B cell (primary cell): ENCODE results near the gene MAS1L. TPM values are rescaled to one million over a fixed set of nuclear protein-coding genes. Genes with fewer than 3 reads are reported as not detected.

Experiments
- ATAC-seq: fragments of 200-7000 bp; cut with Tn5 transposase; one replicate; pipeline ENCODE4 v1.10.0; 2021; ENCODE audit warnings: low read depth, mild to moderate bottlenecking, moderate number of reproducible peaks, moderate library complexity
- CTCF ChIA-PET: fragments of 350-600 bp; sonication (Branson Sonifier 250); formaldehyde crosslinking; loops from one replicate; lab custom pipeline; 2021; ENCODE audit warnings: antibody characterized with exemption, inconsistent platforms; lab: Charles Lee
- POLR2A ChIA-PET: fragments of 350-600 bp; sonication (Branson Sonifier 250); formaldehyde crosslinking; loops from one replicate; lab custom pipeline; 2021; ENCODE audit warnings: antibody characterized with exemption; lab: Charles Lee
- DNase-seq: peaks from one replicate; pipeline ENCODE4 v3.0.0; 2013
- H2AFZ ChIP-seq: 2 replicates; pipeline ENCODE4 v1.6.1; 2012; ENCODE audit warnings: mild to moderate bottlenecking, low read depth, low read length; ENCODE audit not compliant: insufficient read depth, poor library complexity, severe bottlenecking
- H3K27ac ChIP-seq, 2 donors: 1 replicate in 1 of 2; 2 replicates in 1 of 2; pipeline ENCODE4 v1.5.1; 2012 to 2013; ENCODE audit warnings: low read length in 2 of 2, mild to moderate bottlenecking in 2 of 2, moderate library complexity in 1 of 2
- H3K27me3 ChIP-seq, 4 experiments: fragments of 200-600 bp in 1 of 4; sonication (generic) in 1 of 4; replicated peaks in 1 of 4; 1 replicate in 2 of 4; 2 replicates in 2 of 4; pipeline versions ENCODE4 v1.6.1 to v1.7.0; 2013 to 2016; ENCODE audit warnings: low read length in 3 of 4, mild to moderate bottlenecking in 2 of 4, mixed read lengths in 1 of 4, moderate library complexity in 1 of 4; ENCODE audit not compliant: insufficient read depth in 4 of 4, control insufficient read depth in 3 of 4; ENCODE audit errors: control extremely low read depth in 1 of 4
- H3K36me3 ChIP-seq, 2 experiments: replicated peaks in 1 of 2; 1 replicate in 1 of 2; 2 replicates in 1 of 2; pipeline versions ENCODE4 v1.6.1 to v1.7.1; 2013; ENCODE audit warnings: low read length in 1 of 2; ENCODE audit not compliant: insufficient read depth in 2 of 2, control insufficient read depth in 1 of 2; ENCODE audit errors: control extremely low read depth in 1 of 2, extremely low read depth in 1 of 2
- H3K4me1 ChIP-seq, 2 donors: fragments of 200-600 bp in 1 of 2; sonication (generic) in 1 of 2; 1 replicate in 1 of 2; 2 replicates in 1 of 2; pipeline versions ENCODE4 v1.5.1 to v1.6.1; 2013 to 2017; ENCODE audit warnings: low read length in 2 of 2; ENCODE audit not compliant: control insufficient read depth in 2 of 2, insufficient read depth in 2 of 2
- H3K4me2 ChIP-seq: replicated peaks from 2 replicates; pipeline ENCODE3; 2012; ENCODE audit warnings: mild to moderate bottlenecking, low read depth, low read length; ENCODE audit not compliant: poor library complexity, severe bottlenecking
- H3K4me3 ChIP-seq, 5 experiments: fragments of 200-600 bp in 1 of 5; sonication (generic) in 1 of 5; 1 replicate in 3 of 5; 2 replicates in 2 of 5; pipeline versions ENCODE4 v1.5.1 to v1.7.0; 2011 to 2016; ENCODE audit warnings: low read length in 4 of 5, mild to moderate bottlenecking in 4 of 5, low read depth in 2 of 5, control low read depth in 1 of 5, moderate library complexity in 1 of 5; ENCODE audit not compliant: insufficient read depth in 1 of 5; ENCODE audit errors: control extremely low read depth in 1 of 5, extremely low read depth in 1 of 5
- H3K79me2 ChIP-seq: fragments of 200-600 bp; sonication (generic); one replicate; pipeline ENCODE4 v1.6.0; 2016; ENCODE audit warnings: low read length; ENCODE audit not compliant: control insufficient read depth, insufficient read depth
- H3K9ac ChIP-seq: fragments of 200-600 bp; sonication (generic); 2 replicates; pipeline ENCODE4 v1.6.1; 2017; ENCODE audit warnings: mild to moderate bottlenecking, low read length, moderate library complexity
- H3K9me3 ChIP-seq, 3 donors: one replicate each; pipeline versions ENCODE4 v1.6.1 to v1.7.1; 2013; ENCODE audit warnings: low read length in 2 of 3; ENCODE audit not compliant: control insufficient read depth in 2 of 3, insufficient read depth in 1 of 3; ENCODE audit errors: control extremely low read depth in 1 of 3
- H4K20me1 ChIP-seq: 2 replicates; pipeline ENCODE4 v1.6.0; 2012; ENCODE audit warnings: mild to moderate bottlenecking, low read length; ENCODE audit not compliant: insufficient read depth, control insufficient read depth, poor library complexity, severe bottlenecking
- H3K27ac Mint-ChIP-seq: one replicate; pipeline ENCODE4 v1.8.0; 2021; ENCODE audit warnings: mixed read lengths
- H3K27me3 Mint-ChIP-seq: one replicate; pipeline ENCODE4 v1.8.0; 2021; ENCODE audit warnings: mixed read lengths
- H3K4me1 Mint-ChIP-seq: one replicate; pipeline ENCODE4 v1.8.0; 2021; ENCODE audit warnings: mixed read lengths
- H3K4me3 Mint-ChIP-seq: one replicate; pipeline ENCODE4 v1.8.0; 2021; ENCODE audit warnings: mixed read lengths
- H3K9me3 Mint-ChIP-seq: one replicate; pipeline ENCODE4 v1.8.0; 2022; ENCODE audit warnings: mixed read lengths; ENCODE audit not compliant: insufficient read depth
- CTCF ChIP-seq: fragments of 200-600 bp; IDR thresholded peaks from one replicate; pipeline ENCODE4 v1.8.0; 2022; ENCODE audit warnings: antibody characterized with exemption, mild to moderate bottlenecking
- EZH2 ChIP-seq: IDR thresholded peaks from 2 replicates; pipeline ENCODE4 v1.6.1; 2012; ENCODE audit warnings: borderline replicate concordance, low read depth, mild to moderate bottlenecking, moderate library complexity, low read length; ENCODE audit not compliant: insufficient read depth, poor library complexity, severe bottlenecking
- whole genome bisulfite sequencing: methylation state at CpG from one replicate; pipeline ENCODE4 v1.1.5; 2013; ENCODE audit warnings: missing lambda C conversion rate; ENCODE audit not compliant: insufficient coverage; 5-methylcytosine and 5-hydroxymethylcytosine counted together
- intact Hi-C: fragments of 100-400 bp; cut with micrococcal nuclease; formaldehyde crosslinking; loops from one replicate; pipeline ENCODE4 v1.10.0; 2022
- polyA plus RNA-seq: library from polyadenylated mRNA; depleted of rRNA; stranded (reverse); fragments of >200 nt; gene quantifications from 2 replicates; pipeline ENCODE4 v1.2.3, GENCODE V29; 2012
- total RNA-seq, 2 donors: library from RNA; stranded (reverse); fragments of 120-200 nt in 1 of 2; gene quantifications; 1 replicate in 1 of 2; 2 replicates in 1 of 2; pipeline versions ENCODE4 v1.2.3 to v1.2.4, GENCODE V29; 2013 to 2022

MAS1L gene
- total and polyA plus RNA-seq, 2 donors (not counting 1 experiment from before 2014, with no cell fraction given): not detected

GRCh38 chr6:29494131-29494530 is 6.4 kb upstream of the MAS1L start:
- 88% methylated on average over 1 of the region's 2 CpGs for WGBS
- intact Hi-C loops: no loop called here
- ChIA-PET POLR2A (no interaction called here), CTCF (no interaction called here)
- Histone ChIP-seq H4K20me1 (no peaks in the 10 kb centered on the region), H3K36me3 (no peaks in the 10 kb centered on the region), H3K79me2 (no peaks in the 10 kb centered on the region), H3K4me1 (no peaks in the 10 kb centered on the region), H2AFZ (no peak overlapping the region), H3K27ac (no peak overlapping the region), H3K9me3 (no peaks in the 10 kb centered on the region), H3K9ac (no peak overlapping the region), H3K4me2 (no peak overlapping the region), H3K27me3 (peaks cover 0 to 9% (median 0%) of the 10 kb centered on the region in 4 experiments), H3K4me3 (no peak overlapping the region)
- TF ChIP-seq CTCF (no peak), EZH2 (no peak)
- Mint-ChIP-seq H3K27ac (no peak overlapping the region), H3K9me3 (no peaks in the 10 kb centered on the region), H3K4me1 (no peaks in the 10 kb centered on the region), H3K4me3 (no peak overlapping the region), H3K27me3 (peaks cover 46% of the 10 kb centered on the region)
- DNase-seq (no peak), ATAC-seq (no peak)

DNA sequence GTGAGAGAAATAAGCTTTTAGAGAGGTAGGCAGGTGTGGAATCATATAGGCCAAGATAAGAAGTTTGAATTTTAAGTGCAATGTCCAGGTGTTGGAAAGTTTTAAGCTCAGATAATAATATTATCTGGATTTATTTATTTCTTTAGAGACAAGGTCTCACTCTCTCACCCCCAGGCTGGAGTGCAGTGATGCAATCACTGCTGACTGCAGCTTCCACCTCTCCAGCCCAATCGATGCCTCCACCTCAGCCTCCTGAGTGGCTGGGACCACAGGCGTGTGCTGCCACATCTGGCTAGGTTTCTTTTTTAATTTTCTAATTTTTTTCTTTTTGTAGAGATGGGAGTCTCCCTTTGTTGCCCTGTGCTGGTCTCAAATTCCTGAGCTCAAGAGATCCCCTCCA is 5.5 kb upstream of the MAS1L start:
- POLR2A ChIA-PET: no interaction called here
- Histone ChIP-seq H3K36me3 (no peaks in the 10 kb centered on the region), H3K27ac (no peak overlapping the region), H4K20me1 (no peaks in the 10 kb centered on the region), H3K4me1 (no peaks in the 10 kb centered on the region), H3K27me3 (peaks cover 0 to 9% (median 0%) of the 10 kb centered on the region in 4 experiments), H3K9ac (no peak overlapping the region), H3K4me3 (no peak overlapping the region), H3K4me2 (no peak overlapping the region), H2AFZ (no peak overlapping the region), H3K9me3 (no peaks in the 10 kb centered on the region), H3K79me2 (no peaks in the 10 kb centered on the region)
- CTCF ChIA-PET: no interaction called here
- Mint-ChIP-seq H3K27me3 (peaks cover 40% of the 10 kb centered on the region), H3K9me3 (no peaks in the 10 kb centered on the region), H3K4me1 (no peaks in the 10 kb centered on the region), H3K27ac (no peak overlapping the region), H3K4me3 (no peak overlapping the region)
- intact Hi-C loops: no loop called here
- no peak for DNase-seq
- WGBS: 17% methylated on average over 1 of the region's 2 CpGs
- no peak for ATAC-seq
- TF ChIP-seq EZH2: no peak
- no peak for TF ChIP-seq CTCF
